ENCODE measurements around the gene KLK6.

KLK6 gene

DNA sequence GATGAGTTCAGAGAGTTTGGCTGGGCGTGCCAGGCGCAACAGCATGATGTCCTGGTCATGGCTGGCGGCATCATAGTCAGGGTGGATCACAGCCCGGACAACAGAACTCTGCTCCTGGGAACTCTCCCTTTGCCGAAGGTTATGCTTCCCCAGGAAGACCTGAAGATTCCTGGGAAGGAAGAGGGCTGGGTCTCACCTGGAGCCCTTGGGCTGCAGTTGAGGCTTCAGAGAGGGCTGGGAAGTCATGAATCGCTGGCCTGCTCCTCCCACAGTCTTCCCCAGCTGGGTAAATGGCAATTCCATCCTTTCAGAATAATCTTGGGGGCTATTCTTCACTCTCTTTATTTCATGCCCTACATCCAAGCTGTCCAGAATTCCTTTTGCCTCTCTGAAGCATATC lies 6.0 kb downstream of the KLK6 start:
- Histone ChIP-seq H3K4me1 (ENCODE audit: control insufficient read depth, insufficient read depth, low read depth, low read length) (no peaks in the 10 kb centered on the region), H3K4ac (ENCODE audit: low read depth in 1 of 2, low read length in 2 of 2) (no peak overlapping the region), H3K14ac (ENCODE audit: low read length in 2 of 2) (no peak overlapping the region), H3K27ac (ENCODE audit: low read length, poor library complexity, severe bottlenecking) (no peak overlapping the region), H3K9ac (ENCODE audit: low read length) (no peak overlapping the region), H3K4me3 (ENCODE audit: insufficient read depth in 1 of 2, low read depth in 1 of 2, low read length in 2 of 2) (no peak overlapping the region), H4K8ac (ENCODE audit: low read length) (no peak overlapping the region), H2BK12ac (ENCODE audit: low read length in 2 of 2) (no peak overlapping the region), H3K23ac (ENCODE audit: low read length in 2 of 2) (no peak overlapping the region), H3K9me3 (ENCODE audit: control insufficient read depth, low read length) (no peaks in the 10 kb centered on the region), H3K27me3 (ENCODE audit: control insufficient read depth in 1 of 2, insufficient read depth in 1 of 2, low read length in 2 of 2) (peaks cover 0 to 26% of the 10 kb centered on the region in 2 experiments), H3K4me2 (ENCODE audit: low read length, poor library complexity, severe bottlenecking) (no peak overlapping the region), H3K18ac (ENCODE audit: low read depth in 1 of 2, low read length in 2 of 2) (no peak overlapping the region), H2BK15ac (ENCODE audit: low read depth, poor library complexity, severe bottlenecking) (no peak overlapping the region), H4K91ac (ENCODE audit: low read length) (no peak overlapping the region), H2AFZ (ENCODE audit: low read depth, low read length) (no peak overlapping the region), H2AK5ac (ENCODE audit: low read length, severe bottlenecking) (no peak overlapping the region), H3K79me1 (replicated peaks; ENCODE audit: low read length, poor library complexity, severe bottlenecking) (no peaks in the 10 kb centered on the region), H2BK5ac (ENCODE audit: low read depth, low read length, poor library complexity, severe bottlenecking) (no peak overlapping the region), H3K36me3 (ENCODE audit: control insufficient read depth in 1 of 2, insufficient read depth in 2 of 2, low read depth in 1 of 2, low read length in 2 of 2) (no peaks in the 10 kb centered on the region), H2BK120ac (ENCODE audit: low read depth, low read length) (no peak overlapping the region)
- no peak for DNase-seq
- 75% methylated on average over 6 of the region's 6 CpGs for WGBS

DNA sequence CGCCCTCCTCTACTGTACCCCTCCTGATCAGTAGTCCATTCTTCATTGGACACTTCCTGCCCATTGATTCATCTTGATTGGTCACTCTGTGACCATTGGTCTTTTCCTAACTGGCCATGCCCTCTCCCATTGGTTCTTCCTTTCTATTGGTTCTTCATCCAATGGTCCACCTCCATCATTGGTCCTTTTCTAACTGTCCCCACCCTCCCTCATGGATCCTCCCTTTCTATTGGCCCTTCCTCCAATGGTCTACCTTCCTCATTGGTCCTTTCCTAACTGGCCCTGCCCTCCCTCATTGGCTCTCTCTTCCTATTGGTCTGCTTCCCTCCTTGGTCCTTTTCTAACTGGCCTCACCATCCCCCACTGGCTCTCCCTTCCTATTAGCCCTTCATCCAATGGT lies 7.1 kb downstream of the KLK6 start:
- DNase-seq = no peak
- Histone ChIP-seq H4K91ac (ENCODE audit: low read length) (no peak overlapping the region), H2BK15ac (ENCODE audit: low read depth, poor library complexity, severe bottlenecking) (no peak overlapping the region), H3K9me3 (ENCODE audit: control insufficient read depth, low read length) (no peaks in the 10 kb centered on the region), H2BK5ac (ENCODE audit: low read depth, low read length, poor library complexity, severe bottlenecking) (no peak overlapping the region), H3K27ac (ENCODE audit: low read length, poor library complexity, severe bottlenecking) (no peak overlapping the region), H2AK5ac (ENCODE audit: low read length, severe bottlenecking) (no peak overlapping the region), H4K8ac (ENCODE audit: low read length) (no peak overlapping the region), H3K4me1 (ENCODE audit: control insufficient read depth, insufficient read depth, low read depth, low read length) (no peaks in the 10 kb centered on the region), H2BK120ac (ENCODE audit: low read depth, low read length) (no peak overlapping the region), H2BK12ac (ENCODE audit: low read length in 2 of 2) (no peak overlapping the region), H3K36me3 (ENCODE audit: control insufficient read depth in 1 of 2, insufficient read depth in 2 of 2, low read depth in 1 of 2, low read length in 2 of 2) (no peaks in the 10 kb centered on the region), H2AFZ (ENCODE audit: low read depth, low read length) (no peak overlapping the region), H3K27me3 (ENCODE audit: control insufficient read depth in 1 of 2, insufficient read depth in 1 of 2, low read length in 2 of 2) (peaks cover 0 to 20% of the 10 kb centered on the region in 2 experiments), H3K79me1 (replicated peaks; ENCODE audit: low read length, poor library complexity, severe bottlenecking) (no peaks in the 10 kb centered on the region), H3K23ac (ENCODE audit: low read length in 2 of 2) (no peak overlapping the region), H3K4ac (ENCODE audit: low read depth in 1 of 2, low read length in 2 of 2) (no peak overlapping the region), H3K18ac (ENCODE audit: low read depth in 1 of 2, low read length in 2 of 2) (no peak overlapping the region), H3K9ac (ENCODE audit: low read length) (no peak overlapping the region), H3K4me3 (ENCODE audit: insufficient read depth in 1 of 2, low read depth in 1 of 2, low read length in 2 of 2) (no peak overlapping the region), H3K14ac (ENCODE audit: low read length in 2 of 2) (no peak overlapping the region), H3K4me2 (ENCODE audit: low read length, poor library complexity, severe bottlenecking) (no peak overlapping the region)
- 77% methylated on average over 1 of the region's 1 CpG for WGBS

DNA sequence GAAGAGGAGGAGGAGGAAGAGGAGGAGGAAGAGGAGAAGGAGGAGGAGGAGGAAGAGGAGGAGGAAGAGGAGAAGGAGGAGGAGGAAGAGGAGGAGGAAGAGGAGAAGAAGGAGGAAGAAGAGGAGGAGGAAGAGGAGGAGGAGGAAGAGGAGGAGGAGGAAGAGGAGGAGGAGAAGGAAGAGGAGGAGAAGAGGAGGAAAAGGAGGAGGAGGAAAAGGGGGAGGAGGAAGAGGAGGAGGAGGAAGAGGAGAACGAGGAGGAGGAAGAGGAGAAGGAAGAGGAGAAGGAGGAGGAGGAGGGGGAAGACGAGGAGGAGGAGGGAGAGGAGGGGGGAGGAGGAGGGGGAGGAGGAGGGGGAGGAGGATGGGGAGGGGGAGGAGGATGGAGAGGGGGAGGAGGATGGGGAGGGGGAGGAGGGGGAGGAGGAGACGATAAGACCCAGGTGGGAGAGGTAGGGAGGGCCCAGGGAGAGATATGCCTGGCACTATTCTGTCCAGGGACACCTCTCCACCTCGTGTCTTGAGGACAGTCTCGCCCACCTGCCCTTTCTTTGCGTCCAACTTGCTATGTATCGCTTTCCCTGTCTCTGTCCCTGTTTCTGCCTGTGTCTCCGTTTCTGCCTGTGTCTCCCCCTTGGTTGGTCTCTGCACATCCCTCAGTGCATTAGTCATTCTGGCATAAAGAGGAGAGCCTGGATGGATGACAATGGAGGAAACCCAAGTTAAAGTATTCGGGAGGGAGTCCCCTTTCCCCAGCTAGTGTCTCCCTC lies 9.5 kb downstream of the KLK6 start:
- H2BK5ac ChIP-seq (ENCODE audit: low read depth, low read length, poor library complexity, severe bottlenecking) = no peak overlapping the region
- no peak overlapping the region for H3K4me2 ChIP-seq (ENCODE audit: low read length, poor library complexity, severe bottlenecking)
- no peak overlapping the region for H2AFZ ChIP-seq (ENCODE audit: low read depth, low read length)
- H3K36me3 ChIP-seq (ENCODE audit: control insufficient read depth in 1 of 2, insufficient read depth in 2 of 2, low read depth in 1 of 2, low read length in 2 of 2) = no peaks in the 10 kb centered on the region
- H3K27me3 ChIP-seq (ENCODE audit: control insufficient read depth in 1 of 2, insufficient read depth in 1 of 2, low read length in 2 of 2) = peaks cover 0 to 9% of the 10 kb centered on the region in 2 experiments
- no peak overlapping the region for H4K91ac ChIP-seq (ENCODE audit: low read length)
- no peaks in the 10 kb centered on the region for H3K9me3 ChIP-seq (ENCODE audit: control insufficient read depth, low read length)
- no peak overlapping the region for H3K14ac ChIP-seq (ENCODE audit: low read length in 2 of 2)
- no peak for DNase-seq
- no peak overlapping the region for H4K8ac ChIP-seq (ENCODE audit: low read length)
- no peak overlapping the region for H2BK15ac ChIP-seq (ENCODE audit: low read depth, poor library complexity, severe bottlenecking)
- H3K27ac ChIP-seq (ENCODE audit: low read length, poor library complexity, severe bottlenecking) = no peak overlapping the region
- no peaks in the 10 kb centered on the region for H3K4me1 ChIP-seq (ENCODE audit: control insufficient read depth, insufficient read depth, low read depth, low read length)
- H2AK5ac ChIP-seq (ENCODE audit: low read length, severe bottlenecking) = no peak overlapping the region
- no peak overlapping the region for H3K4ac ChIP-seq (ENCODE audit: low read depth in 1 of 2, low read length in 2 of 2)
- no peak overlapping the region for H3K9ac ChIP-seq (ENCODE audit: low read length)
- 72% methylated on average over 6 of the region's 9 CpGs for WGBS
- H3K23ac ChIP-seq (ENCODE audit: low read length in 2 of 2) = no peak overlapping the region
- no peak overlapping the region for H2BK12ac ChIP-seq (ENCODE audit: low read length in 2 of 2)
- H3K4me3 ChIP-seq (ENCODE audit: insufficient read depth in 1 of 2, low read depth in 1 of 2, low read length in 2 of 2) = no peak overlapping the region
- H2BK120ac ChIP-seq (ENCODE audit: low read depth, low read length) = no peak overlapping the region
- H3K18ac ChIP-seq (ENCODE audit: low read depth in 1 of 2, low read length in 2 of 2) = no peak overlapping the region
- H3K79me1 ChIP-seq (replicated peaks; ENCODE audit: low read length, poor library complexity, severe bottlenecking) = no peaks in the 10 kb centered on the region

DNA sequence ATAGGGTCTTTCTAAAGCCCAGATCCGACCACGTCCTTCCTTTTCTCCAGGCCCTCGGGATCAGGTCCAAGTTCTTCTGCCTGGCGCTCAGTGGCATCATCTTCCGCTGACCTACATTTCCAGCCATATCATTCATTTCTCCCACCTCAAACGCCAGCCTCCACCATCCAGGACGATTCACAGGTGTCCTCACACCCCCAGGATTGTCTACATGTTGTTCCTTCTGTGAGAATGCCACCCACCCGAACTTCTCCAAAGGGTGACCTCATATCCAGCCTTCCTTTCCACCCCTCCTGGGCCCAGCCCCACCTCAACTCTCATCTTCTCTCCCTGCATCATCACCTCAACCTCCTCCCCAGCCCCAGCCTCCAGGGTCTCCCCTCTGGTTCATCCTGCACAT lies 11.8 kb downstream of the KLK6 start:
- H3K4me2 ChIP-seq (ENCODE audit: low read length, poor library complexity, severe bottlenecking) = no peak overlapping the region
- H3K4me1 ChIP-seq (ENCODE audit: control insufficient read depth, insufficient read depth, low read depth, low read length) = no peaks in the 10 kb centered on the region
- H3K36me3 ChIP-seq (ENCODE audit: control insufficient read depth in 1 of 2, insufficient read depth in 2 of 2, low read depth in 1 of 2, low read length in 2 of 2) = no peaks in the 10 kb centered on the region
- H3K4ac ChIP-seq (ENCODE audit: low read depth in 1 of 2, low read length in 2 of 2) = no peak overlapping the region
- no peak overlapping the region for H4K8ac ChIP-seq (ENCODE audit: low read length)
- no peaks in the 10 kb centered on the region for H3K9me3 ChIP-seq (ENCODE audit: control insufficient read depth, low read length)
- no peak overlapping the region for H3K23ac ChIP-seq (ENCODE audit: low read length in 2 of 2)
- H2BK5ac ChIP-seq (ENCODE audit: low read depth, low read length, poor library complexity, severe bottlenecking) = no peak overlapping the region
- H3K79me1 ChIP-seq (replicated peaks; ENCODE audit: low read length, poor library complexity, severe bottlenecking) = no peaks in the 10 kb centered on the region
- H2AFZ ChIP-seq (ENCODE audit: low read depth, low read length) = no peak overlapping the region
- no peak overlapping the region for H2BK15ac ChIP-seq (ENCODE audit: low read depth, poor library complexity, severe bottlenecking)
- H2AK5ac ChIP-seq (ENCODE audit: low read length, severe bottlenecking) = no peak overlapping the region
- H3K18ac ChIP-seq (ENCODE audit: low read depth in 1 of 2, low read length in 2 of 2) = no peak overlapping the region
- H4K91ac ChIP-seq (ENCODE audit: low read length) = no peak overlapping the region
- no peak overlapping the region for H3K27ac ChIP-seq (ENCODE audit: low read length, poor library complexity, severe bottlenecking)
- H3K4me3 ChIP-seq (ENCODE audit: insufficient read depth in 1 of 2, low read depth in 1 of 2, low read length in 2 of 2) = no peak overlapping the region
- DNase-seq = no peak
- H3K9ac ChIP-seq (ENCODE audit: low read length) = no peak overlapping the region
- 66% methylated on average over 8 of the region's 8 CpGs for WGBS
- H2BK12ac ChIP-seq (ENCODE audit: low read length in 2 of 2) = no peak overlapping the region
- H3K27me3 ChIP-seq (ENCODE audit: control insufficient read depth in 1 of 2, insufficient read depth in 1 of 2, low read length in 2 of 2) = peaks cover 0 to 16% of the 10 kb centered on the region in 2 experiments
- H2BK120ac ChIP-seq (ENCODE audit: low read depth, low read length) = no peak overlapping the region
- H3K14ac ChIP-seq (ENCODE audit: low read length in 2 of 2) = no peak overlapping the region

Data from mesenchymal stem cell (in vitro differentiated cells and primary cell).